ENCODE data around the gene PSMD8. TPM values are rescaled to one million over a fixed set of nuclear protein-coding genes. Genes with fewer than 3 reads are reported as not detected.

Gene PSMD8
- total and polyA plus RNA-seq, 11 donors: 186 to 690 (median 325) TPM

GRCh38 chr19:38421856-38422255, 47.5 kb downstream of the PSMD8 start:
- Histone ChIP-seq H3K27ac (no peak overlapping the region), H3K4me3 (no peak overlapping the region), H3K9me3 (no peaks in the 10 kb centered on the region), H3K36me3 (no peaks in the 10 kb centered on the region), H3K4me1 (peaks cover 0 to 26% (median 8%) of the 10 kb centered on the region in 12 donors), H3K27me3 (peaks cover 0 to 26% (median 3%) of the 10 kb centered on the region in 9 donors)
- DNase-seq: no peak
- intact Hi-C loops (cut with DNase I): no loop called here
- ATAC-seq: no peak
- TF ChIP-seq POLR2A (IDR thresholded peaks at IDR 0.05): no peak
- TF ChIP-seq, protein P1, sequence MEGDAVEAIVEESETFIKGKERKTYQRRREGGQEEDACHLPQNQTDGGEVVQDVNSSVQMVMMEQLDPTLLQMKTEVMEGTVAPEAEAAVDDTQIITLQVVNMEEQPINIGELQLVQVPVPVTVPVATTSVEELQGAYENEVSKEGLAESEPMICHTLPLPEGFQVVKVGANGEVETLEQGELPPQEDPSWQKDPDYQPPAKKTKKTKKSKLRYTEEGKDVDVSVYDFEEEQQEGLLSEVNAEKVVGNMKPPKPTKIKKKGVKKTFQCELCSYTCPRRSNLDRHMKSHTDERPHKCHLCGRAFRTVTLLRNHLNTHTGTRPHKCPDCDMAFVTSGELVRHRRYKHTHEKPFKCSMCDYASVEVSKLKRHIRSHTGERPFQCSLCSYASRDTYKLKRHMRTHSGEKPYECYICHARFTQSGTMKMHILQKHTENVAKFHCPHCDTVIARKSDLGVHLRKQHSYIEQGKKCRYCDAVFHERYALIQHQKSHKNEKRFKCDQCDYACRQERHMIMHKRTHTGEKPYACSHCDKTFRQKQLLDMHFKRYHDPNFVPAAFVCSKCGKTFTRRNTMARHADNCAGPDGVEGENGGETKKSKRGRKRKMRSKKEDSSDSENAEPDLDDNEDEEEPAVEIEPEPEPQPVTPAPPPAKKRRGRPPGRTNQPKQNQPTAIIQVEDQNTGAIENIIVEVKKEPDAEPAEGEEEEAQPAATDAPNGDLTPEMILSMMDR (IDR thresholded peaks at IDR 0.05): no peak
- 67 to 76% (median 74%) methylated on average over 14 of the region's 14 CpGs for WGBS, 4 donors

DNA sequence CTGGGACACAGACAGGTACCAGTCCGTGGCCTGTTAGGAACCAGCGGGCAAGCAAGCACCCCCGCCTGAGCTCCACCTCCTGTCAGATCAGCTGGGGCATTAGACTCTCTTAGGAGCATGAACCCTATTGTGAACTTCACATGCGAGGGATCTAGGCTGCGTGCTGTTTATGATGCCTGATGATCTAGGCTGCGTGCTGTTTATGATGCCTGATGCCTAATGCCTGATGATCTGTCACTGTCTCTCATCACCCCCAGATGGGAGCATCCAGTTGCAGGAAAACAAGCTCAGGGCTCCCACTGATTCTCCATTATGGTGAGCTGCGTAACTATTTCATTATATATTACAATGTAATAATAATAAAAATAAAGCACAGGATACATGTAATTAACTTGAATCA, 48.1 kb downstream of the PSMD8 start:
- ATAC-seq: no peak
- H3K27me3 ChIP-seq: peaks cover 0 to 26% (median 3%) of the 10 kb centered on the region in 9 donors
- no peaks in the 10 kb centered on the region for H3K9me3 ChIP-seq
- DNase-seq: no peak
- peaks cover 0 to 24% (median 8%) of the 10 kb centered on the region in 12 donors for H3K4me1 ChIP-seq
- no peak overlapping the region for H3K4me3 ChIP-seq
- intact Hi-C loops (cut with DNase I): no loop called here
- no peaks in the 10 kb centered on the region for H3K36me3 ChIP-seq
- TF ChIP-seq, protein P1 (IDR thresholded peaks at IDR 0.05): no peak
- no peak for TF ChIP-seq POLR2A (IDR thresholded peaks at IDR 0.05)
- no peak overlapping the region for H3K27ac ChIP-seq
- WGBS, 4 donors: 84 to 90% (median 88%) methylated on average over 7 of the region's 7 CpGs

DNA sequence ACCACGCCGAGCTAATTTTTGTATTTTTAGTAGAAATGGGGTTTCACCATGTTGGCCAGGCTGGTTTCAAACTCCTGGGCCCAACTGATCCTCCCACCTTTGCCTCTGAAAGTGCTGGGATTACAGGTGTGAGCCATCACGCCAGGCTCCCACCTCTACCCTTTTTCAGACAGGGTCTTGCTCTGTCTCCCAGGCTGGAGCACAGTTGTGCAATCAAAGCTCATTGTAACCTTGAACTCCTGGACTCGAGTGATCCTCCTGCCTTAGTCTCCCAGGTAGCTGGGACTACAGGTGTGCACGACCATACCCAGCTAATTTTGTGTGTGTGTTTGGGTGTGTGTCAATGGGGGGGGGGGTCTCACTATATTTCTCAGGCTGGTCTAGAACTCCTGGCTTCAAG, 49.9 kb downstream of the PSMD8 start:
- Histone ChIP-seq H3K4me1 (peaks cover 0 to 10% (median 0%) of the 10 kb centered on the region in 12 donors), H3K36me3 (no peaks in the 10 kb centered on the region), H3K9me3 (no peaks in the 10 kb centered on the region), H3K27ac (no peak overlapping the region), H3K27me3 (peaks cover 0 to 13% (median 0%) of the 10 kb centered on the region in 9 donors), H3K4me3 (no peak overlapping the region)
- TF ChIP-seq, protein P1 (IDR thresholded peaks at IDR 0.05): no peak
- no peak for TF ChIP-seq POLR2A (IDR thresholded peaks at IDR 0.05)
- intact Hi-C loops (cut with DNase I): no loop called here
- DNase-seq: no peak
- WGBS, 4 donors: 73 to 92% (median 89%) methylated on average over 5 of the region's 5 CpGs
- no peak for ATAC-seq

- H3K36me3 ChIP-seq: no peaks in the 10 kb centered on the region
- no peaks in the 10 kb centered on the region for H3K9me3 ChIP-seq
- 65 to 71% (median 70%) methylated on average over 5 to 7 of the region's 7 CpGs for WGBS, 4 donors
- DNase-seq (no peak), ATAC-seq (peak in 2 of 4 donors; percentile 24 to 26)
- H3K4me1 ChIP-seq: peaks cover 0 to 10% (median 0%) of the 10 kb centered on the region in 12 donors
- H3K27ac ChIP-seq: peak overlapping the region in 2 of 12 donors; percentile 25 to 72
- intact Hi-C loops (cut with DNase I): no loop called here
- H3K4me3 ChIP-seq: peak overlapping the region in 9 of 12 donors; percentile 18 to 61 (median 34)
- no peak for TF ChIP-seq POLR2A (IDR thresholded peaks at IDR 0.05)
- TF ChIP-seq, protein P1 (IDR thresholded peaks at IDR 0.05): no peak
- H3K27me3 ChIP-seq: peaks cover 0 to 13% (median 0%) of the 10 kb centered on the region in 9 donors
Measured at GRCh38 chr19:38425222-38425809, 50.9 kb downstream of the PSMD8 start.

All from heart left ventricle (tissue), 16 donors.